Keratinocyte (primary cell): ENCODE data around the gene RAB8A. TPM values are rescaled to one million over a fixed set of nuclear protein-coding genes. Genes with fewer than 3 reads are reported as not detected.
"Not testable (repeated sequence)": the region's sequence is repeated elsewhere in the genome, so short reads cannot be mapped to it uniquely, and the experiment has no call there.

Source experiments
- DNase-seq: peaks from one replicate; pipeline ENCODE4 v3.0.0-alpha.2; 2011; ENCODE audit warnings: low read depth, missing footprints, low spot score
- FAIRE-seq: peaks from 2 replicates; lab custom pipeline; 2011; peaks lifted over from hg19 to GRCh38; lab: Jason Lieb, UNC
- H2AFZ ChIP-seq: 2 replicates; pipeline ENCODE4 v1.6.0; 2012; ENCODE audit warnings: low read length, control low read depth, inconsistent platforms; ENCODE audit not compliant: control insufficient read depth
- H3K27ac ChIP-seq: 2 replicates; pipeline ENCODE4 v1.5.1; 2011; ENCODE audit warnings: low read length; ENCODE audit not compliant: control insufficient read depth, insufficient read depth
- H3K27me3 ChIP-seq: 3 replicates; pipeline ENCODE4 v1.6.0; 2011; ENCODE audit warnings: low read length; ENCODE audit not compliant: control insufficient read depth, insufficient read depth; ENCODE audit errors: extremely low read depth
- H3K36me3 ChIP-seq, 2 experiments: 2 replicates in 1 of 2; 3 replicates in 1 of 2; pipeline ENCODE4 v1.5.1; 2011; ENCODE audit warnings: low read length in 2 of 2, mild to moderate bottlenecking in 1 of 2; ENCODE audit not compliant: control insufficient read depth in 2 of 2, insufficient read depth in 2 of 2; ENCODE audit errors: extremely low read depth in 1 of 2
- H3K4me1 ChIP-seq: 3 replicates; pipeline ENCODE4 v1.5.1; 2011; ENCODE audit warnings: low read length; ENCODE audit not compliant: control insufficient read depth, insufficient read depth; ENCODE audit errors: extremely low read depth
- H3K4me2 ChIP-seq: 3 replicates; pipeline ENCODE4 v1.6.0; 2011; ENCODE audit warnings: low read depth, low read length; ENCODE audit not compliant: control insufficient read depth, insufficient read depth; ENCODE audit errors: extremely low read depth
- H3K4me3 ChIP-seq, 3 experiments: fragments of 200-600 bp in 1 of 3; sonication (generic) in 1 of 3; 2 replicates in 2 of 3; 3 replicates in 1 of 3; pipeline ENCODE4 v1.5.1; 2011 to 2016; ENCODE audit warnings: low read length in 3 of 3, mild to moderate bottlenecking in 3 of 3, control low read depth in 2 of 3, inconsistent platforms in 1 of 3, low read depth in 1 of 3, mixed read lengths in 1 of 3, mixed run types in 1 of 3, moderate library complexity in 1 of 3; ENCODE audit not compliant: control insufficient read depth in 2 of 3, insufficient read depth in 2 of 3; ENCODE audit errors: extremely low read depth in 1 of 3
- H3K79me2 ChIP-seq: 2 replicates; pipeline ENCODE4 v1.6.0; 2012; ENCODE audit warnings: low read length; ENCODE audit not compliant: control insufficient read depth, insufficient read depth
- H3K9ac ChIP-seq: 3 replicates; pipeline ENCODE4 v1.6.0; 2011; ENCODE audit warnings: low read length; ENCODE audit not compliant: control insufficient read depth, insufficient read depth; ENCODE audit errors: extremely low read depth
- H3K9me1 ChIP-seq: 3 replicates; pipeline ENCODE4 v1.6.0; 2011; ENCODE audit warnings: low read length; ENCODE audit not compliant: control insufficient read depth, insufficient read depth; ENCODE audit errors: extremely low read depth
- H3K9me3 ChIP-seq: 2 replicates; pipeline ENCODE4 v1.5.1; 2012; ENCODE audit warnings: low read depth, low read length; ENCODE audit not compliant: control insufficient read depth
- H4K20me1 ChIP-seq: 3 replicates; pipeline ENCODE4 v1.6.0; 2011; ENCODE audit warnings: low read length; ENCODE audit not compliant: control insufficient read depth, insufficient read depth; ENCODE audit errors: extremely low read depth
- EZH2 ChIP-seq: IDR thresholded peaks from one replicate; pipeline ENCODE4 v1.6.1; 2012; ENCODE audit warnings: inconsistent platforms, mild to moderate bottlenecking, low read length, moderate library complexity
- dilution Hi-C: fragments of 300-500 bp; cut with MboI; formaldehyde crosslinking; loops from one replicate; pipeline ENCODE4 v1.7.0; 2020; ENCODE audit warnings: low sequenced_read_pairs; ENCODE audit not compliant: extremely low pct_ligation_motif_present
- polyA plus RNA-seq, 5 experiments: library from polyadenylated mRNA; depleted of rRNA in 3 of 5; stranded (reverse) in 3 of 5; stranded (forward) in 1 of 5; unstranded in 1 of 5; fragments of >200 nt; gene quantifications; 1 replicate in 1 of 5; 2 replicates in 3 of 5; 3 replicates in 1 of 5; pipeline versions ENCODE4 v1.2.1 to v1.2.3, GENCODE V29; 2011 to 2012; ENCODE audit warnings: missing spikeins in 2 of 5, low read depth in 1 of 5, low replicate concordance in 1 of 5
- TF ChIP-seq, protein P1 (sequence below), 3 experiments: IDR thresholded peaks in 1 of 3; conservative IDR thresholded peaks in 1 of 3; optimal IDR thresholded peaks in 1 of 3; 2 replicates in 2 of 3; 3 replicates in 1 of 3; pipeline versions ENCODE3 to v1.5.1; 2011; ENCODE audit warnings: low read length in 3 of 3, mild to moderate bottlenecking in 3 of 3, moderate library complexity in 2 of 3, control low read depth in 1 of 3, inconsistent platforms in 1 of 3; ENCODE audit not compliant: insufficient read depth in 2 of 3; ENCODE audit errors: extremely low read depth in 1 of 3

RAB8A gene
- polyA plus RNA-seq, 1 donor (not counting 4 experiments of a cell fraction or from before 2014, with no cell fraction given): 95.1 TPM

DNA sequence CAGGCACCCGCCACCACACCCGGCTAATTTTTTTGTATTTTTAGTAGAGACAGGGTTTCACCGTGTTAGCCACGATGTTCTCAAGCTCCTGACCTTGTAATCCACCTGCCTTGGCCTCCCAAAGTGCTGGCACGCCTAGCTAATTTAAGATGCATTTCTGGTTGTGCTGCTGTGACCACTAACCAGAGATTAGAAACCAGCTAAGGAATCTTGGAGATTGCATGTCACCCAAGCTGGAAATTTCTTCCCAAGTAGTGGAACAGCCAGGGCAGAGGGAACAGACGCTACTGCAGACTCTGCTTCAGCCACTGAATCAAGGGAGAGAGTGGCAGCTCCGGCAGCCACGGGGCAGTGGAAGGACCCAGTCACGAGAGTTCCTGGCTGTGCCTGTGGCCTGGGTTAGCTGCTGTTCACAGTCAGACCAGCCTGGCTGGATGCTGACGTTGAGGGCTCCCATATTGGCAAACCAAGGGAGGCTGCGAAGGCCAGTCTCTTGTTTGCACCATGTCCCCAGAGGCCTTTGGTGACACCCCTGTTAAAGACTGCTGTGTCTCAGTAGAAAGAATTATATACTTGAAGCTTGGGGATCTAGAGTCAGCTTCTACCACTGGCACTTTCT is 27.5 kb upstream of the RAB8A start:
- peak overlapping the region; percentile 25 for H3K27ac ChIP-seq
- dilution Hi-C loops: no loop called here
- H3K9me3 ChIP-seq: no peaks in the 10 kb centered on the region
- no peak overlapping the region for H2AFZ ChIP-seq
- peaks cover 21% of the 10 kb centered on the region for H4K20me1 ChIP-seq
- no peak overlapping the region for H3K4me3 ChIP-seq
- FAIRE-seq (no peak), DNase-seq (no peak)
- no peaks in the 10 kb centered on the region for H3K9me1 ChIP-seq
- H3K9ac ChIP-seq: no peak overlapping the region
- TF ChIP-seq, protein P1, sequence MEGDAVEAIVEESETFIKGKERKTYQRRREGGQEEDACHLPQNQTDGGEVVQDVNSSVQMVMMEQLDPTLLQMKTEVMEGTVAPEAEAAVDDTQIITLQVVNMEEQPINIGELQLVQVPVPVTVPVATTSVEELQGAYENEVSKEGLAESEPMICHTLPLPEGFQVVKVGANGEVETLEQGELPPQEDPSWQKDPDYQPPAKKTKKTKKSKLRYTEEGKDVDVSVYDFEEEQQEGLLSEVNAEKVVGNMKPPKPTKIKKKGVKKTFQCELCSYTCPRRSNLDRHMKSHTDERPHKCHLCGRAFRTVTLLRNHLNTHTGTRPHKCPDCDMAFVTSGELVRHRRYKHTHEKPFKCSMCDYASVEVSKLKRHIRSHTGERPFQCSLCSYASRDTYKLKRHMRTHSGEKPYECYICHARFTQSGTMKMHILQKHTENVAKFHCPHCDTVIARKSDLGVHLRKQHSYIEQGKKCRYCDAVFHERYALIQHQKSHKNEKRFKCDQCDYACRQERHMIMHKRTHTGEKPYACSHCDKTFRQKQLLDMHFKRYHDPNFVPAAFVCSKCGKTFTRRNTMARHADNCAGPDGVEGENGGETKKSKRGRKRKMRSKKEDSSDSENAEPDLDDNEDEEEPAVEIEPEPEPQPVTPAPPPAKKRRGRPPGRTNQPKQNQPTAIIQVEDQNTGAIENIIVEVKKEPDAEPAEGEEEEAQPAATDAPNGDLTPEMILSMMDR (optimal IDR thresholded peaks at IDR 0.05 in 1 of 3, IDR thresholded peaks at IDR 0.05 in 1 of 3, conservative IDR thresholded peaks at IDR 0.05 in 1 of 3; ENCODE audit: extremely low read depth in 1 of 3, insufficient read depth in 2 of 3, low read length in 3 of 3): no peak
- no peak for TF ChIP-seq EZH2
- H3K79me2 ChIP-seq: peaks cover 84% of the 10 kb centered on the region
- no peaks in the 10 kb centered on the region for H3K27me3 ChIP-seq
- H3K4me2 ChIP-seq: no peak overlapping the region
- peaks cover 51 to 75% of the 10 kb centered on the region in 2 experiments for H3K36me3 ChIP-seq
- peaks cover 14% of the 10 kb centered on the region for H3K4me1 ChIP-seq

- Histone ChIP-seq H3K27me3 (no peaks in the 10 kb centered on the region), H3K9me1 (no peaks in the 10 kb centered on the region), H4K20me1 (peaks cover 21% of the 10 kb centered on the region), H3K9ac (no peak overlapping the region), H3K4me2 (no peak overlapping the region), H2AFZ (no peak overlapping the region), H3K4me3 (no peak overlapping the region), H3K27ac (peak overlapping the region; percentile 25), H3K36me3 (peaks cover 58 to 81% of the 10 kb centered on the region in 2 experiments), H3K4me1 (peaks cover 5% of the 10 kb centered on the region), H3K79me2 (peaks cover 82% of the 10 kb centered on the region), H3K9me3 (no peaks in the 10 kb centered on the region)
- DNase-seq: no peak
- FAIRE-seq: no peak
- TF ChIP-seq, protein P1 (optimal IDR thresholded peaks at IDR 0.05 in 1 of 3, IDR thresholded peaks at IDR 0.05 in 1 of 3, conservative IDR thresholded peaks at IDR 0.05 in 1 of 3; ENCODE audit: extremely low read depth in 1 of 3, insufficient read depth in 2 of 3, low read length in 3 of 3): no peak
- no peak for TF ChIP-seq EZH2
- dilution Hi-C loops: no loop called here
These were observed 26.6 kb upstream of the RAB8A start for GRCh38 chr19:16085115-16085514.

GRCh38 chr19:16087404-16087803 is 24.3 kb upstream of the RAB8A start:
- H2AFZ ChIP-seq, DNase-seq, H3K4me3 ChIP-seq, H3K4me2 ChIP-seq, H3K27me3 ChIP-seq, H3K9ac ChIP-seq, H3K27ac ChIP-seq, H3K4me1 ChIP-seq, H3K9me3 ChIP-seq, H3K9me1 ChIP-seq, dilution Hi-C loops, FAIRE-seq: not testable (repeated sequence)
- peaks cover 67% of the 10 kb centered on the region for H3K79me2 ChIP-seq
- peaks cover 18% of the 10 kb centered on the region for H4K20me1 ChIP-seq
- H3K36me3 ChIP-seq: peaks cover 61 to 85% of the 10 kb centered on the region in 2 experiments
